NCI-H524 (cell line): ENCODE data around the gene TWIST2.

Experiments
- DNase-seq, 2 experiments: peaks; one replicate each; lab custom pipeline; 2025; lab: John Stamatoyannopoulos, UW

TWIST2 gene

GRCh38 chr2:238919307-238919706 lies 71.4 kb downstream of the TWIST2 start:
- no peak for DNase-seq

DNA sequence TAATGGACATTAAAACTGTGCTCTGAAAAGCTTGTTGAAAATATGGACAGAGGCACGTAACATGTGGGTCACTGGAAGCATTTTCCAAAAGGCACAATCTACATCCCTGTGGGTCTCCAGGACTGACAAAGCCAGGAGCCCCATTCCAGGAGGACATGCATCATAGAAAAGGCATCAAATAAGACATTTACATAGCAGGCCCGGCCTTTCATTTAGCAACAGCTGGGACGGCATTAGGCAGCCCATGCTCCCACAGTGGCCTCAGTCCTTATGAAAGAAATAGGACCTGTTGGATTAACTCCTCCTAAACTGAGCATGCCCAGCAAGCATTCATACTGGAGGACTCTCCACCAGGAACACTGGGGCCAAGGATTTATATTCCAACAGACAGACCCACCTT lies 72.2 kb downstream of the TWIST2 start:
- peak; percentile 67 to 94 for DNase-seq

DNA sequence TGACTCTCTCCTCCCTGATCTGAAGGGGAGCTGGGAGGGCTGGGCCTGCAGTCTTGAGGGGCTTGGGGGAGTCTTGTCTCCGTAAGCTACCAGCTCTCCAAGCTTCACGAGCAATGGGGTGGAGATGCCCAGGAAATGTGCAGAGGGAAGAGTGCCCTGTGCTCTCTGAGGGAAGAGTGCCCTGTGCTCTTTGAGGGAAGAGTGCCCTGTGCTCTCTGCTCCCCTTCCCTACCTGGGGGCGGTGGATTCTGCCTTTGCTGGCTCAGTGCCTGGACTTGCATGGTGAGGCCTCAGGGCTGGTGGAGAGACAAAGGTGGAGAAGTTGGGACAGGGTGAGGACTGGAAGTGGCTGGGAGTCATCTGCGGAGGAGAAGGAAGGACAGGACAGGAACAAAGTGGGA lies 72.7 kb downstream of the TWIST2 start:
- peak in 1 of 2 experiments; percentile 46 for DNase-seq

DNA sequence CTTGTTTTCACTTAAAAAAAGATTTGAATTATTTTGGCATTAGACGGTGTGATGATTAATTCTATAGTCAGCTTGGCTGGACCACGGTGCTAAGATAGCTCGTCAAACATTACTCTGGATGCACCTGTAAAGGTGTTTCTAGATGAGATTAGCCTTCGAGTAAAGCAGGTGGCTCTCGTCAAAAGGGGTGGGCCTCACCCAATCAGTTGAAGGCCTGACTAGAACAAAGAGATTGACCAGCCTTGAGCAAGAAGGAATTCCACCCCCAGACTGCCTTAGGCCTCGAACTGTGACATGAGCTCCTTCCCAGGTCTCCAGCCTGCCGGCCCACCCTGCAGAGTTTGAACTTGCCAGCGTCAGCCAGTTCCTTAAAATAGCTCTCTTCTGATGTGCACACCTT lies 73.4 kb downstream of the TWIST2 start:
- DNase-seq = no peak

DNA sequence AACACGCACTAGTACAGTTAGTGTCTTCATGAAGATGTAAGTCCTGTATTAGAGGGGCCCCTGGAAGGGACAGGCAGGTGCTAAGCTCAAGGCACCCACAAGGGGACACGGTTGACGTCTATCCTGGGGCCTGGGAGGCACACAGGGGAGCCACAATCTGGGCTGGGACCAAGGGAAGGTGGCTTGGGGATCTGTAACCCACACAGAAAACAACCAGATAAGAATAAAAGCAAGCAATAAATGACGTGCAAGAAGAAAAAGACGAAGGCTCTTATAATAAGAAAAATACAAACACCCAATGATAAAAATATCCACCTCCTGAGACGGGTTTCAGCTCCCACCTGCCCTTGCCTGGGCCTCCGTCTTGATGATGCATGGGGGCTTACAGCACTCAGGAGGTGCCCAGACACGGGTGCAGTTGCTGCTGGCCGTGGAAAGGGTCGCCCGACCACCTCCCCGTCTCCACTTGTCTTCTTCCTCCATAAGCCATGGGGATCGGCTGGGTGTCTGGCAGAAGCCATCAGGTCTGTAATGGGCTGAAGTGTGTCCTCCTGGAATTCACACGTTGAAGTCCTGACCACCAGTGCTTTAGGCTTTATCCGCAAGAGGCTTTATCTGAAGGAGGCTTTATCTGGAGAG lies 73.9 kb downstream of the TWIST2 start:
- no peak for DNase-seq

DNA sequence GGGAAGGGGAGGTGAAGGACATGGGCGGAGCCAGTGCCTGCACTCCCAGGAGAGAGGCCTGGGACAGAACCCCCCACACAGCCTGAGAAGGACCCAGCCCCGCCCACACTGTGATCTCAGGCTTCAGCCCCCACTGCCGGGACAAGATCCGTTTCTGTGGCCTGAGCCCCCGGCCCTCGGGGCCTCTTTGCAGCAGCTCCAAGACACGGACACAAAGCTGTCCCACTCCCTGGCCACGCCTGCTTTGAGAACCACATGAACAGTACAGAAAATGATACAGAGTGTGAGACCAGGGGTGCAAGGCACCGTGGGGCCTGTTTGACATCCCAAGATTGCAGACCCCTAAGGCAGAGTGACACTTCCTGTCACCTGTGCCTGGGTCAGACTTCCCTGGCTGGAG lies 74.5 kb downstream of the TWIST2 start:
- DNase-seq = no peak

DNA sequence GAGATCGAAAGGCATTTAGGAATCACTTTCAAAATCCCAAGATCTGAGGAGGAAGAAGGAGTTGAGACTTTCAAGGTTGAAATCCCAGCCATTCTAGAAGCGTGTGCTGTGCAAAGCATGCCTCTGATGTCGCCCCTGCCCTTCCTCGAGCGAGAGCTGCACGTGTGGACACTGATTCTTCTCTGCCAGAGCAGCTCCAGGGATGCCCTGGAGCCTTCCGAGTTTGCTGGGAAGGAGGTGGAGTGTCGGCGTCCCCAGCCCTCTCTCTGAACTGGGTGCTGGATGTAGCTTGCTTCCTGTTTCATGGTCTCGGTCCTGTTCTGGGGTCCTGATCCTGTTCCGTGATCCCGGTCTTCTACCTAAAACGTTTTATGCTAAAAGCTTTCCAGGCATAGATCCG lies 76.1 kb downstream of the TWIST2 start:
- no peak for DNase-seq

GRCh38 chr2:238924796-238925195 lies 76.9 kb downstream of the TWIST2 start:
- DNase-seq = no peak

DNA sequence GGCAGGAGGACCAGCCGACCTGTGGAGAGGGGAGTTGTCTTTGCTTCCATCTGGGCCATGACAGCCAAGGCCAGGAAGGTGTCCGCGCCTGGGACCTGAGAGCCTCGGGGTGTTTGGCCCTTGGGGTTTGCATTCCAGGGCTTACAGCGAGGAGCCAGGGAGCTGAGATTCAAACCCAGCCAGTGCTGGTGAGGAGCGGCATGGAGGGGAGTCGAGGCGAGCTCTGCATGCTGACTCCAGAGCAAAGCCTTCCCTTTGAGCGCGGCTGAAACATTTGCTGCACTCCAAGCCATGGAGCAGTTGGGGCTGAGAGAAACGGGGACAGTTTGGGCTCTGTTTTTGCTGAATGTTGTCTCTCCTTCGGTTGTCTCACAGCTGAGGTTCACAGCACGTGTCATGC lies 77.4 kb downstream of the TWIST2 start:
- DNase-seq = no peak

GRCh38 chr2:238925816-238926521 lies 78.1 kb downstream of the TWIST2 start:
- peak in 1 of 2 experiments; percentile 3 for DNase-seq

DNA sequence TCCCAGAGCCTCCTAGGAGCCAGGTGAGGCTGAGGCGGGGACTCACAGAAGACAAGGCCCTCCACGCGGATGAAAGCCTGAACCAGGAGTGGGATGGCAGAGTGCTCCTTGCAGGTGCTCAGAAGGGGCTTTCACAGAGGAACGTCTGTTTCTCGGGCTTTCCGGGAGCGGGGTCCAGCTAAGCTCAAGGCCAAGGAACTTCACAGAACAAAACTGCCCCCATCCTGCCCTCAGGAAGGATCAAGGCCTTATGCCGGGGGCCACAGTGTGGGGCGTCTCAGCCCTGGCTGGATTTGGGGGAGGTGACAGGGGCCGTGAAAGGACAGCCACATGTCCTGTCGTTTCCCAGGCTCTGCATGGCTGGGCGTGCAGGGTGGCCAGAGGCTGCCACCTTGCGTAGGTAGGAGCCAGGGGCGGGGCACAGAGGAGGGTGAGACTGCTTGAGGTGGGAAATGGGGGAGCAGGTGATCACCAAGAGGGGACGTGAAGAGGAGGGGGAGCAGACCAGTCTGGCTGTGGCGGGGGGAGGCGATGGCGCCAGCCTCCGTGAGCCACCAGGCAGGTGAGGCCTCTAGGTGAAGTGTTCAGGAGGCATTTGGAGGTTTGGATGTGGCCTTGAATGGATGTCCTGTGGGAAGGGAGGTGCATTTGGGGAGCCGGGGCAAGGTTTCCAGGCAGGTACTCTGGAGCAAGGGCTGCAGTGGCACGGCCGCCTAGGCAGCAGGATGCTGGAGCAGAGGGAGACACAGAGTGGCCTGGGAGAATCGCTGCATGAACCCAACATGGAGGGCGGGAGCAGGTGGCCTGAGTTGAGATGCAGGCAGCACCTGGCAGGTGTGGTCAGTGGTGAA lies 79.1 kb downstream of the TWIST2 start:
- DNase-seq = no peak

DNA sequence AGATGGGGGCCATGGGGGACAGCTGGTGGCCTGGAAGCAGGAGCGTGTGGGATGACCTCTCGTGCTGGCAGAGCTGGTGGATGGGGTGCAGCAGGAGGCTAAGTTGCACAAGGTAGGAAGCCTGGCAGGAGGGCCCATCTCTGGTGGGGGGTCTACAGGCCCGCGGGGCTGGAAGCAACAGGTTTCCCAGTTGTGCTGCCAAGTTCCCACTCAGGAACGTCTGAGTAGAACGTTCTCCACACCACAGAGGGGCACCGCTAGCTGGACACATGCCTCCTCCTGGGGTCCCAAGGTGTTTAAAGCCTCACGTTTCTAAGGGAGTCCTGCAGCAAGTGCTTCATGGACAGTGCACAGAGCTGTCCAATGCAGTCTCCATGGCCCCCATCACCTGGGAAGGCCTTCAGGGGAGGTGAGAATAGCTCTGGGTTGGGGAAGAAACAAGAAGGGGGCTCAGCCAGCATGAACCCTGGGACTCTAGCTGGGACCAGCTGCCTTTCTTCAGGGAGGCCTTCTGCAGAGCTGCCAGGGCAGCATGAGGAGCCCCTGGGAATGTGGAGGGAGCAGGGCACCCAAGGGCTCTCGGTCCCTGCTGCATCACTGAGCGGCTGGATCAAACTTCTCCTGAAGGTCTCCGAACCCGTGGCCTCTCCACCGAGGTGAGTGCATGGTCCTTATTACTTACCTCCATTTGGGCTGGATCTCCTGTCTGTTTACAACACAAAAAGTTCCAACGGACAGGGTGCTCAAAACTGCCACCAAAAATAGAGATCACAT lies 80.0 kb downstream of the TWIST2 start:
- no peak for DNase-seq

- DNase-seq = no peak
Measured at GRCh38 chr2:238928520-238929241, 80.8 kb downstream of the TWIST2 start.

GRCh38 chr2:238929242-238930081 lies 81.6 kb downstream of the TWIST2 start:
- DNase-seq = no peak

- no peak for DNase-seq
Measured at GRCh38 chr2:238930216-238930615, 82.3 kb downstream of the TWIST2 start.

- DNase-seq = no peak
Measured at GRCh38 chr2:238936162-238937052, 88.5 kb downstream of the TWIST2 start.

DNA sequence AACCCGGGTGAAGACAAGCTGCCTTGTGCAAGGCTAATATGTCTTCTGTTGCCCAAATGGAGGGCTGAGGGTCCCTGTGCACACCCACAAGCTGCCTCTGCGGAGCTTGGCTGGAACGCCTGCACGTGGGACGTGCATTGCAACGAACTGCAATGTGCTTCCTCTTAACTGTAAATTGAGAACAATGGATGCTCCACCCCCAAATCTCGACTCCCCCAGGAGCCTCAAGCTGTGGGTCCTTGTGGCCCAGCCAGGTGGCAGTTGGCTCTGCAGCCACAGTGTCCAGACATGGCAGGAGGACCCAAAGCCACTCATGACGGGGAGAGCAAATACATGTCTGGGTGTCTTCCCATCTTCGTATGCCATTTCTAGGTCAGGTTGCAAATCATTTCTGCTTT lies 90.1 kb downstream of the TWIST2 start:
- no peak for DNase-seq

GRCh38 chr2:238938401-238939055 lies 90.6 kb downstream of the TWIST2 start:
- DNase-seq = no peak

DNA sequence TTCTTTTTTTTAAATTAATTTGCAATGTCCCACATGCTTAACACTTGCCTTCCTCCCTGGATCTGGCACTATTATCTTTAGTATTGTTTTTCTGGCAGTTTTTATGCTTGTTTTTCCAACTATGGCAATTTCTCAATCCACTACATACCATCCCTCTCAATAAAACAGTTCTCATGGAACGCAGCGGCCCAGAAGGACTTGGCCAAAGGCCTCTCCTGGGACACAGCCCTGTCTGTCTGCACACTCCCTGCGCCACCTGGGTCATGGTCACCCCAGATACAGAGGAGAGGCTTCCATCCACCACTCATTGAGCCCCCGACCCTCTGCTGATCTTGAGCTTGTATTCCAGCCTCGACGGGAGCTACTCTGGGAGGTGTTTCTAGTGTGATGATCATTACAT lies 91.2 kb downstream of the TWIST2 start:
- DNase-seq = no peak
